H9 (cell line): Measurements from ENCODE around the gene CSAD. TPM values are rescaled to one million over a fixed set of nuclear protein-coding genes. Genes with fewer than 3 reads are reported as not detected.

Experiments used
- DNase-seq: peaks from one replicate; pipeline ENCODE4 v3.0.0-alpha.2; 2017
- H2AFZ ChIP-seq: one replicate; pipeline ENCODE4 v1.6.1; 2013; ENCODE audit warnings: mild to moderate bottlenecking, low read length, control low read depth, moderate library complexity
- H2AK5ac ChIP-seq: 2 replicates; pipeline ENCODE4 v1.6.1; 2013; ENCODE audit warnings: low read length, control low read depth, mixed read lengths; ENCODE audit not compliant: insufficient read length
- H2BK120ac ChIP-seq: one replicate; pipeline ENCODE4 v1.6.1; 2013; ENCODE audit warnings: low read depth, mild to moderate bottlenecking, low read length, control low read depth, inconsistent platforms; ENCODE audit not compliant: poor library complexity, severe bottlenecking
- H2BK12ac ChIP-seq: 2 replicates; pipeline ENCODE4 v1.6.1; 2013; ENCODE audit warnings: low read length, control low read depth, mixed read lengths, low read depth; ENCODE audit not compliant: insufficient read length
- H2BK15ac ChIP-seq: 2 replicates; pipeline ENCODE4 v1.6.1; 2013; ENCODE audit warnings: low read depth, low read length, control low read depth
- H2BK20ac ChIP-seq: one replicate; pipeline ENCODE4 v1.6.1; 2013; ENCODE audit warnings: low read depth, mild to moderate bottlenecking, low read length, control low read depth, inconsistent platforms; ENCODE audit not compliant: poor library complexity, severe bottlenecking
- H2BK5ac ChIP-seq: 2 replicates; pipeline ENCODE4 v1.6.1; 2013; ENCODE audit warnings: low read length, control low read depth, mixed read lengths; ENCODE audit not compliant: insufficient read length
- H3K14ac ChIP-seq: 2 replicates; pipeline ENCODE4 v1.6.1; 2013; ENCODE audit warnings: low read length, control low read depth; ENCODE audit not compliant: insufficient read depth
- H3K18ac ChIP-seq: 2 replicates; pipeline ENCODE4 v1.6.1; 2013; ENCODE audit warnings: low read depth, mild to moderate bottlenecking, mixed read lengths, low read length, control low read depth; ENCODE audit not compliant: insufficient read length
- H3K23ac ChIP-seq: 2 replicates; pipeline ENCODE4 v1.6.1; 2013; ENCODE audit warnings: low read length, control low read depth, mixed read lengths, low read depth; ENCODE audit not compliant: insufficient read length
- H3K23me2 ChIP-seq: 2 replicates; pipeline ENCODE4 v1.6.1; 2013; ENCODE audit warnings: low read depth, mild to moderate bottlenecking, mixed read lengths, low read length, control low read depth; ENCODE audit not compliant: insufficient read length, poor library complexity, severe bottlenecking
- H3K27ac ChIP-seq: 2 replicates; pipeline ENCODE4 v1.5.1; 2013; ENCODE audit warnings: low read length, control low read depth, mixed read lengths, low read depth; ENCODE audit not compliant: insufficient read length
- H3K27me3 ChIP-seq: 2 replicates; pipeline ENCODE4 v1.6.1; 2013; ENCODE audit warnings: low read length, control low read depth, inconsistent platforms; ENCODE audit not compliant: insufficient read depth
- H3K4ac ChIP-seq: 2 replicates; pipeline ENCODE4 v1.6.1; 2013; ENCODE audit warnings: low read depth, mild to moderate bottlenecking, control low read depth, inconsistent platforms, low read length, moderate library complexity
- H3K4me1 ChIP-seq: 2 replicates; pipeline ENCODE4 v1.6.1; 2013; ENCODE audit warnings: low read length, control low read depth, inconsistent platforms; ENCODE audit not compliant: insufficient read depth
- H3K4me2 ChIP-seq: 2 replicates; pipeline ENCODE4 v1.6.1; 2013; ENCODE audit warnings: low read length, control low read depth, mixed read lengths; ENCODE audit not compliant: insufficient read length, insufficient read depth
- H3K56ac ChIP-seq: 2 replicates; pipeline ENCODE4 v1.6.1; 2013; ENCODE audit warnings: low read depth, mild to moderate bottlenecking, mixed read lengths, low read length, control low read depth; ENCODE audit not compliant: insufficient read length
- H3K79me1 ChIP-seq: 2 replicates; pipeline ENCODE4 v1.6.1; 2013; ENCODE audit warnings: low read depth, mild to moderate bottlenecking, moderate library complexity, low read length, control low read depth, inconsistent platforms; ENCODE audit not compliant: insufficient read depth, poor library complexity, severe bottlenecking
- H3K79me2 ChIP-seq: 2 replicates; pipeline ENCODE4 v1.6.1; 2013; ENCODE audit warnings: low read length, control low read depth, inconsistent platforms; ENCODE audit not compliant: insufficient read depth
- H3K9ac ChIP-seq: 2 replicates; pipeline ENCODE4 v1.6.1; 2013; ENCODE audit warnings: low read length, control low read depth, mixed read lengths; ENCODE audit not compliant: insufficient read length; ENCODE audit errors: extremely low read depth
- H3K9me3 ChIP-seq: one replicate; pipeline ENCODE4 v1.6.1; 2013; ENCODE audit warnings: low read depth, low read length, inconsistent platforms; ENCODE audit not compliant: control insufficient read depth
- H3T11ph ChIP-seq: one replicate; pipeline ENCODE4 v1.6.1; 2013; ENCODE audit warnings: mild to moderate bottlenecking, low read length, control low read depth, inconsistent platforms
- H4K20me1 ChIP-seq: one replicate; pipeline ENCODE4 v1.6.1; 2013; ENCODE audit not compliant: control insufficient read depth, insufficient read length, insufficient read depth
- H4K5ac ChIP-seq: 2 replicates; pipeline ENCODE4 v1.6.1; 2013; ENCODE audit warnings: low read depth, mild to moderate bottlenecking, mixed read lengths, low read length, control low read depth; ENCODE audit not compliant: insufficient read length
- H4K8ac ChIP-seq: replicated peaks from 2 replicates; pipeline ENCODE4 v1.6.1; 2013; ENCODE audit warnings: low read length, control low read depth, mixed read lengths, low read depth; ENCODE audit not compliant: insufficient read length
- H4K91ac ChIP-seq: 2 replicates; pipeline ENCODE4 v1.6.1; 2013; ENCODE audit warnings: low read depth, mild to moderate bottlenecking, moderate library complexity, mixed read lengths, low read length, control low read depth; ENCODE audit not compliant: insufficient read length
- H3K27ac Mint-ChIP-seq, 3 experiments: 2 replicates in 2 of 3; 3 replicates in 1 of 3; pipeline ENCODE4 v1.8.0; 2020 to 2021; ENCODE audit warnings: mixed read lengths in 3 of 3, mild to moderate bottlenecking in 1 of 3, moderate library complexity in 1 of 3
- H3K27me3 Mint-ChIP-seq: 2 replicates; pipeline ENCODE4 v1.8.0; 2021; ENCODE audit warnings: low read depth, mild to moderate bottlenecking, moderate library complexity, mixed read lengths
- H3K36me3 Mint-ChIP-seq, 3 experiments: 2 replicates in 2 of 3; 3 replicates in 1 of 3; pipeline ENCODE4 v1.8.0; 2020 to 2021; ENCODE audit warnings: low read depth in 3 of 3, mixed read lengths in 3 of 3; ENCODE audit not compliant: insufficient read depth in 1 of 3
- H3K4me1 Mint-ChIP-seq, 2 experiments: 2 replicates each; pipeline ENCODE4 v1.8.0; 2020; ENCODE audit warnings: mixed read lengths in 2 of 2
- H3K4me3 Mint-ChIP-seq, 2 experiments: 2 replicates in 1 of 2; 3 replicates in 1 of 2; pipeline ENCODE4 v1.8.0; 2020 to 2021; ENCODE audit warnings: mild to moderate bottlenecking in 2 of 2, mixed read lengths in 2 of 2, moderate library complexity in 1 of 2
- H3K9me3 Mint-ChIP-seq, 2 experiments: 2 replicates in 1 of 2; 3 replicates in 1 of 2; pipeline ENCODE4 v1.8.0; 2020; ENCODE audit warnings: mild to moderate bottlenecking in 2 of 2, mixed read lengths in 2 of 2, moderate library complexity in 1 of 2
- WGBS: extraction: QIAGEN DNeasy Blood & Tissue Kit; methylation state at CpG from one replicate; pipeline ENCODE4 v1.1.7; 2013; ENCODE audit warnings: missing lambda C conversion rate, low lambda C conversion rate, mixed read lengths; ENCODE audit not compliant: insufficient read length; ENCODE audit errors: extremely low coverage; 5-methylcytosine and 5-hydroxymethylcytosine counted together
- total RNA-seq: library from RNA; stranded (reverse); gene quantifications from 2 replicates; pipeline ENCODE4 v1.2.1, GENCODE V29; 2021
- TF ChIP-seq, protein P1 (sequence below): fragments of 200-600 bp; sonication (generic); conservative IDR thresholded peaks from 3 replicates; pipeline ENCODE4 v1.8.0; 2021; ENCODE audit warnings: antibody characterized with exemption, mild to moderate bottlenecking

CSAD gene
- total RNA-seq, 1 experiment from 2014 or later, result 7.4 TPM

DNA sequence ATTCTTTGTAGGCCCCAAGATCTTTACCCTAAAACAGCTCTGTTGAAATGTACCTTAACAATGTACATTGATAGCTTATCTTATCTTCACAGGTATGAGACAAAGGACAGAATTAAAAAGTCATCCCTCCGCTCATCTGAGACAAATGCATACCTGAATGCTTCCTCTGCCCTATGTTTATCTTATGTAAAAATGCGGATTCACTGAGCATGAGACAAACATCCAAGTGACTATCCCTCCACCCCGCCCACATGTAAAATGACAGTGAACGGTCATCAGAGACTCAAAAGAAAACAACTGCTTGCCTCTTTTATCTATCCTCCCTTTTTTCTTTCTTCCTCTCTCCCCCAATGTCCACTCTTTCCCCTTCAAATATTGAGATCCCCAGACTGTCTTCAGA lies 37.4 kb downstream of the CSAD start:
- no peak for DNase-seq
- Histone ChIP-seq H3T11ph (no peak overlapping the region), H3K27me3 (no peaks in the 10 kb centered on the region), H2AK5ac (no peak overlapping the region), H3K9me3 (peaks cover 17% of the 10 kb centered on the region), H3K14ac (no peak overlapping the region), H3K56ac (no peak overlapping the region), H2BK5ac (no peak overlapping the region), H4K5ac (no peak overlapping the region), H4K20me1 (no peaks in the 10 kb centered on the region), H2AFZ (no peak overlapping the region), H3K27ac (no peak overlapping the region), H3K18ac (no peak overlapping the region), H2BK15ac (no peak overlapping the region), H3K4me1 (no peaks in the 10 kb centered on the region), H3K79me1 (no peaks in the 10 kb centered on the region), H2BK12ac (no peak overlapping the region), H2BK20ac (no peak overlapping the region), H4K8ac (no peak overlapping the region), H3K9ac (no peak overlapping the region), H4K91ac (no peak overlapping the region), H2BK120ac (no peak overlapping the region), H3K4me2 (no peak overlapping the region), H3K23ac (no peak overlapping the region), H3K23me2 (no peaks in the 10 kb centered on the region), H3K4ac (no peak overlapping the region), H3K79me2 (peaks cover 2% of the 10 kb centered on the region; the same call in 1 of the 2 replicates)
- peaks cover 0 to 5% (median 4%) of the 10 kb centered on the region in 3 experiments; a peak in 3 of 7 replicates for H3K36me3 Mint-ChIP-seq
- no peak overlapping the region for H3K4me3 Mint-ChIP-seq
- peaks cover 11% of the 10 kb centered on the region for H3K27me3 Mint-ChIP-seq
- peaks cover 18% of the 10 kb centered on the region in 2 experiments for H3K9me3 Mint-ChIP-seq
- no peaks in the 10 kb centered on the region for H3K4me1 Mint-ChIP-seq
- H3K27ac Mint-ChIP-seq, result no peak overlapping the region
- TF ChIP-seq, protein P1, sequence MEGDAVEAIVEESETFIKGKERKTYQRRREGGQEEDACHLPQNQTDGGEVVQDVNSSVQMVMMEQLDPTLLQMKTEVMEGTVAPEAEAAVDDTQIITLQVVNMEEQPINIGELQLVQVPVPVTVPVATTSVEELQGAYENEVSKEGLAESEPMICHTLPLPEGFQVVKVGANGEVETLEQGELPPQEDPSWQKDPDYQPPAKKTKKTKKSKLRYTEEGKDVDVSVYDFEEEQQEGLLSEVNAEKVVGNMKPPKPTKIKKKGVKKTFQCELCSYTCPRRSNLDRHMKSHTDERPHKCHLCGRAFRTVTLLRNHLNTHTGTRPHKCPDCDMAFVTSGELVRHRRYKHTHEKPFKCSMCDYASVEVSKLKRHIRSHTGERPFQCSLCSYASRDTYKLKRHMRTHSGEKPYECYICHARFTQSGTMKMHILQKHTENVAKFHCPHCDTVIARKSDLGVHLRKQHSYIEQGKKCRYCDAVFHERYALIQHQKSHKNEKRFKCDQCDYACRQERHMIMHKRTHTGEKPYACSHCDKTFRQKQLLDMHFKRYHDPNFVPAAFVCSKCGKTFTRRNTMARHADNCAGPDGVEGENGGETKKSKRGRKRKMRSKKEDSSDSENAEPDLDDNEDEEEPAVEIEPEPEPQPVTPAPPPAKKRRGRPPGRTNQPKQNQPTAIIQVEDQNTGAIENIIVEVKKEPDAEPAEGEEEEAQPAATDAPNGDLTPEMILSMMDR, result no peak
- no CpG with 5 or more reads among the region's 4 CpGs for WGBS
